Adipocyte (in vitro differentiated cells): ENCODE results near the gene FGF2.

Source experiments
- DNase-seq: peaks from one replicate; pipeline ENCODE4 v3.0.0-alpha.2; 2015; ENCODE audit warnings: low read depth
- H3K27me3 ChIP-seq: replicated peaks from 2 replicates; pipeline ENCODE4 v1.7.0; 2013; ENCODE audit warnings: mild to moderate bottlenecking, low read length, moderate library complexity; ENCODE audit not compliant: control insufficient read depth, insufficient read depth
- H3K36me3 ChIP-seq: 2 replicates; pipeline ENCODE4 v1.7.0; 2013; ENCODE audit warnings: low read length, mild to moderate bottlenecking, moderate library complexity; ENCODE audit not compliant: control insufficient read depth, insufficient read depth, severe bottlenecking
- H3K4me1 ChIP-seq: 2 replicates; pipeline ENCODE4 v1.7.0; 2013; ENCODE audit warnings: mild to moderate bottlenecking, low read length, moderate library complexity; ENCODE audit not compliant: control insufficient read depth, insufficient read depth
- H3K4me3 ChIP-seq: 2 replicates; pipeline ENCODE4 v1.7.0; 2013; ENCODE audit warnings: mild to moderate bottlenecking, low read length, moderate library complexity
- H3K9ac ChIP-seq: 2 replicates; pipeline ENCODE4 v1.7.0; 2013; ENCODE audit warnings: mild to moderate bottlenecking, low read length, moderate library complexity
- H3K9me3 ChIP-seq: 2 replicates; pipeline ENCODE4 v1.7.0; 2013; ENCODE audit warnings: mild to moderate bottlenecking, low read length, moderate library complexity; ENCODE audit not compliant: control insufficient read depth

FGF2 gene

DNA sequence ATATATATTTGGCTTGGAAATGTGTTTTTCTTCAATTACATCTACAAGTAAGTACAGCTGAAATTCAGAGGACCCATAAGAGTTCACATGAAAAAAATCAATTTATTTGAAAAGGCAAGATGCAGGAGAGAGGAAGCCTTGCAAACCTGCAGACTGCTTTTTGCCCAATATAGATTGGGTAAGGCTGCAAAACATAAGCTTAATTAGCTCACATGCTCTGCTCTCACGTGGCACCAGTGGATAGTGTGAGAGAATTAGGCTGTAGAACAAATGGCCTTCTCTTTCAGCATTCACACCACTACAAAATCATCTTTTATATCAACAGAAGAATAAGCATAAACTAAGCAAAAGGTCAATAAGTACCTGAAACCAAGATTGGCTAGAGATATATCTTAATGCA, 69.6 kb downstream of the FGF2 start:
- Histone ChIP-seq H3K4me1 (peaks cover 54% of the 10 kb centered on the region), H3K9ac (no peak overlapping the region), H3K9me3 (no peaks in the 10 kb centered on the region), H3K27me3 (no peaks in the 10 kb centered on the region), H3K4me3 (no peak overlapping the region), H3K36me3 (peaks cover 30% of the 10 kb centered on the region)
- DNase-seq = no peak

DNA sequence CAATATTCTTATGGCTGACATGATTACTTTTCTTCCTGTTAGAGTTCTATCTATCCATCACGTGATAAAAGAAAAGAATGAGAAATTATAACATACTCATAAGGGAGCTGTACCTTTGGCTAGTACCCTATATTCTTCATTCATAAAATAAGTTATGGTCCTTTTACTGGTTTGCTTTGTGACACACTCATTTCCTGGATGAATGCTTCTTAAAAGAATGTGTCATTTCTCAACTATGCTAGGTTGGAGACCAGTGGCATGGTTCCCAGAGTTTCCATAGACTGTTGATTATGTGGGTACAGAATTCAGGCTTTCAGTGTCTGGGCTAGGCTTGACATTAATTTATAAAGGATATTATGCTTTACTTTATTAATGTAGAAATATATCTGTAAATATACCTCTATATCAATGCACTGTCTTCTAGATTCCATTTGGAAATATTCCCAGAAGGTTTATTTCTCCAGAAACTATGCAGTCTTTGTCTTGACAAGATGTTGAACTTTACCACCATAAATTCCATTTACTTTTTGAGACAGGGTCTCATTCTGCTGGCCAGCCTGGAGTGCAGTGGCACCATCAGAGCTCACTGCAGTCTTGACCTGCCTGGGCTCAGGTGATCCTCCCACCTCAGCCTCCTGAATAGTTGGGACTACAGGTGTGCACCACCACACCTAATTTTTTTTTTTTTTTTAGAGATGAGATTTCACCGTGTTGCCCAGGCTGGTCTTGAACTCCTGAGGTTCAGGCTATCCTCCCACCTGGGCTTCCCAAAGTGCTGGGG, 71.9 kb downstream of the FGF2 start:
- DNase-seq = peak; percentile 90
- H3K4me3 ChIP-seq = peak overlapping the region; percentile 27

DNA sequence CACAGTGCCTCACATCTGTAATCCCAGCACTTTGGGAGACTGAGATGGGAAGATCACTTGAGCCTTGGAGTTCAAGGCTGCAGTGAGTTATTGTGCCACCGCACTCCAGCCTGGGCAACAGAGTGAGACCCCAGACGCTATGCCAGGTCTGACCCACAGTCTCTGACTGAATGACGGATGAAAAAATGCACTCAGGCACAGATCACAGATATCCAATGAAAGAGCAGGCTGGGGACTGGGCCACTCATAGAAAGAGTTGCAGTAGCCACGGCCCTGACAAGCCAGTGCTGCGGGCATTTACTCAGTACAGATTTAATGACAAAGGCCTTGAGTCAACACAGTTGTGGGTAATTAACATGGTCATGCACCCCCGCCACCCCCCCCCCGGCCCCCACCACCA, 73.1 kb downstream of the FGF2 start:
- Histone ChIP-seq H3K27me3 (no peaks in the 10 kb centered on the region), H3K9ac (no peak overlapping the region), H3K4me1 (peaks cover 58% of the 10 kb centered on the region), H3K36me3 (no peaks in the 10 kb centered on the region), H3K4me3 (no peak overlapping the region), H3K9me3 (no peaks in the 10 kb centered on the region)
- DNase-seq = no peak

More for the DNA sequence above, 71.9 kb downstream of the FGF2 start:
- H3K27me3 ChIP-seq = no peaks in the 10 kb centered on the region
- H3K36me3 ChIP-seq = peaks cover 7% of the 10 kb centered on the region
- peaks cover 58% of the 10 kb centered on the region for H3K4me1 ChIP-seq
- H3K9me3 ChIP-seq = no peaks in the 10 kb centered on the region
- no peak overlapping the region for H3K9ac ChIP-seq

DNA sequence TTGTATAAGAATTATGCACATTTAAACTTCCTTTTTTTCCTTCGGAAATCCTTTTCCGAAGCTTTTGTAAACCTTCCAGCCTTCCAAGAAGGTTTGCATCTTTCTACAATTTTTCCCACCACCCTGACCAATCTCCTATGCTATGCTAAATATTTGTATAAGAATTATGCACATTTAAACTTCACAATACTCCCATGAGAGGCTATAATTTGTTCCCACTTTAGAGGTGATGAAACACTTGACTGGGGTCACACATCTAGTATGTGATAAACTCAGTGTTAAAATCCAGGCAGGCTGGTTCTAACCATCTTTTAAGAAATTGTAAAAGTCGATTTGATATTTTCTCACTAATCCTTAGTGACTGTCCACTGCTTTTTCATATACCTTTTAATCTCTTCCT, 73.7 kb downstream of the FGF2 start:
- Histone ChIP-seq H3K9me3 (no peaks in the 10 kb centered on the region), H3K9ac (no peak overlapping the region), H3K27me3 (no peaks in the 10 kb centered on the region), H3K4me1 (peaks cover 58% of the 10 kb centered on the region), H3K4me3 (no peak overlapping the region), H3K36me3 (no peaks in the 10 kb centered on the region)
- DNase-seq = no peak

DNA sequence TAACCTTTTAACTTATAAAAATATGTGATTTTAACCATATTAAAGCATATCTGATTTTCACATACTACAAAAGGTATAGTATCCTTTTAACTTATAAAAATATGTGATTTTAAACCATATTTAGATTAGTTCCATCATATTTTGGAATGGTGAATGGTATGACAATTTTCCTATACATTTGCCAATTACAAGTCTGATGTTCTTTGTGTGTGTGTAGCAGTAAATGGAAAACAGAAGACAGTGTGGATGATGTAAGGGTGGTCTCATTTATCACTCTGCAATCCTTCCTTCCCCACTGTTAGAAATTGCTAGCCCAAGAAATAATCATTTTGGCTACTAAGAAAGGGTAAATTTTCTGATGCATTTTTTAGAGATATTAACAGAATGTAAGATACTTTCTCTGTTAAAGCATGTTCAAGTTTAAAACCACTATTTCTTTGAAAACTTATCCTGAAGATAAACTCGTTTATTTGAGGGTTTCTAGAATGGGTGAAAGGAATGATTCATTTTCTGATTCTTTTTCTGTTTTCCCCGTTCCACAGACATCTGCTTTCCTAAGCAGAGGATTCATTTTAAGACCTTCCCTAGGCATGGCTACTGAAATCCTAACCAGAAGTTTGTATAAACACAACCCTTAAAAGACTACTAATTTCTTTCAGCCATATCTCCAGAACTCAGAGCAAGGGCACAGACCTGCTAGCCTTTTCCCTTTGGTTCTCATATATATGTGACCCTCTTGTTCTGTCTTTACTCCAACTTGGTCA, 74.8 kb downstream of the FGF2 start:
- Histone ChIP-seq H3K9me3 (no peaks in the 10 kb centered on the region), H3K27me3 (no peaks in the 10 kb centered on the region), H3K4me3 (no peak overlapping the region), H3K9ac (no peak overlapping the region), H3K36me3 (no peaks in the 10 kb centered on the region), H3K4me1 (peaks cover 47% of the 10 kb centered on the region)
- DNase-seq = no peak

DNA sequence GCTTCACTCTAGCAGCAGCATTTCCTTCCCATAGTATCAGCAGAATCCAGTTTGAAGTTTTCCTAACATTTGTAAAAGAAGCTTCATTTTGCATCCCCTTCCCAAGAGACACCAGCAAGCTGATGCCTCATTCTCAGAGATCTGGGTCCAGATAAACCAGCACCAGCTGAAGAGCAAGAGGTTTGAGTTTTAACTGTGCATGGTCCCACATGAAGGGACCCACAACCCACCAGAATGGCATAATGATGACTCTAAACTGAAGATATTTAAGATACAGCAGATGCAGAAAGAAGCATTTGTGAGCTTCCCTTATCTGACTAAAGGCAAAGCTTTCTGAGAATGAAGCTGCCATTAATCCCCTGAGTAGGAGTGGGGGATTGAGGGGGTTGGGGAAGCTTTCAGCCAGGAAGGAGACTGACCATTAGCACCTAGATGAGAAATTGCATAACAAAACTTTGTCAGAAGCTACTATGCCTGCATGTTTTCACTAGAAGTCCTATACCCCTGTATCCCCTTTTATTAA, 77.2 kb downstream of the FGF2 start:
- H3K9ac ChIP-seq = no peak overlapping the region
- no peaks in the 10 kb centered on the region for H3K9me3 ChIP-seq
- H3K36me3 ChIP-seq = no peaks in the 10 kb centered on the region
- DNase-seq = no peak
- no peak overlapping the region for H3K4me3 ChIP-seq
- peaks cover 35% of the 10 kb centered on the region for H3K4me1 ChIP-seq
- no peaks in the 10 kb centered on the region for H3K27me3 ChIP-seq

DNA sequence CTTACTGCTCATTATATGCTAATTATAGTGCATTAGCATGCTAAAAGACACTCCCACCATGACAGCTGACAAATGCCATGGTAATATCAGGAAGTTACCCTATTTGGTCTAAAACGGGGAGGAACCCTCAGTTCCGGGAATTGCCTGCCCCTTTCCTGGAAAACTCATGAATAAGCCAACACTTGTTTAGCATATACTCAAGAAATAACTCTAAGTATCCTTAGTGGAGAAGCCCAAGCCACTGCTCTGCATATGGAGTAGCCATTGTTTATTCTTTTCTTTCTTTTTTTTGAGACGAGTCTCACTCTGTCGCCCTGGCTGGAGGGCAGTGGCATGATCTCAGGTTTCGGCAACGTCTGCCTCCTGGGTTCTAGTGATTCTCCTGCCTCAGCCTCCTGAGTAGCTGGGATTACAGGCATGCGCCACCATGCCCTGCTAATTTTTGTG, 80.3 kb downstream of the FGF2 start:
- DNase-seq = no peak
- Histone ChIP-seq H3K27me3 (no peaks in the 10 kb centered on the region), H3K9ac (no peak overlapping the region), H3K4me1 (peaks cover 24% of the 10 kb centered on the region), H3K9me3 (no peaks in the 10 kb centered on the region), H3K4me3 (no peak overlapping the region), H3K36me3 (no peaks in the 10 kb centered on the region)

DNA sequence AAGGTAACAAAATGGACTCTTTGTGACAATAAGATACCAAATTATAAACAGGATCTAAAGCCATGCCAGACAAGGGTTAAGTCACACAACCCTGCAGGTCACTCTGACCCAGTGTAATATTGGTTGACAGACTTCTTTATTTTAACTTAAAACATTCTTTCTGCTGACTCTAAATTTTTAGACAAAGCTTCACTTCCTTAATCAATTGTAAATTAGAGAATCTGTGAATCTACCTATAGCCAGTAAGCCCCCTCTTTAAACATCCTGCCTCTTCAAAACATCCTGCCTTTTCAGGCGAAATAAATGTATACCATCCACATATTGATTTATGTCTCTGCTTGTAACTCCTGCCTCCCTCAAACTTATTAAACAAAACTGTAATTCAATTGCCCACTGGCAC, 81.6 kb downstream of the FGF2 start:
- Histone ChIP-seq H3K27me3 (no peaks in the 10 kb centered on the region), H3K9ac (no peak overlapping the region), H3K4me1 (peaks cover 28% of the 10 kb centered on the region), H3K4me3 (no peak overlapping the region), H3K9me3 (no peaks in the 10 kb centered on the region), H3K36me3 (no peaks in the 10 kb centered on the region)
- no peak for DNase-seq

DNA sequence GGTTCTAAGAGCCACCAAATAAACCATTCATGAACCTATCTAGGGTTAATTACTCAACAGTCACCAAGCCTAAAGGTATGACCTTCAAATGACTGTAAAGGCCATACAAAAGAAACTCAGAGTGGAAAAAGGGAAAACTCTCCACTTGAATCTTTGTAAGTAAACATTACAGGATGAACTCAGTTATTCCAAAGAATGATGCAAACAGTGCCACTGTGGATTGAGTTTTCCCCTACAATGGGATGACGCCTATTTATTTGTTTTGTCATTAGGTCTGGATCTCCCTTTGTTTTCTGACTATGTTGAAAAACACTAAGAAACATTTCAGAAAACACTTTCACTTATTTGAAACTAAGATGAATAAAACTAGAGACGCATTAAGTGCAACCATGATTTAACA, 83.1 kb downstream of the FGF2 start:
- Histone ChIP-seq H3K9me3 (no peaks in the 10 kb centered on the region), H3K27me3 (no peaks in the 10 kb centered on the region), H3K36me3 (no peaks in the 10 kb centered on the region), H3K9ac (no peak overlapping the region), H3K4me3 (no peak overlapping the region), H3K4me1 (peaks cover 39% of the 10 kb centered on the region)
- no peak for DNase-seq

DNA sequence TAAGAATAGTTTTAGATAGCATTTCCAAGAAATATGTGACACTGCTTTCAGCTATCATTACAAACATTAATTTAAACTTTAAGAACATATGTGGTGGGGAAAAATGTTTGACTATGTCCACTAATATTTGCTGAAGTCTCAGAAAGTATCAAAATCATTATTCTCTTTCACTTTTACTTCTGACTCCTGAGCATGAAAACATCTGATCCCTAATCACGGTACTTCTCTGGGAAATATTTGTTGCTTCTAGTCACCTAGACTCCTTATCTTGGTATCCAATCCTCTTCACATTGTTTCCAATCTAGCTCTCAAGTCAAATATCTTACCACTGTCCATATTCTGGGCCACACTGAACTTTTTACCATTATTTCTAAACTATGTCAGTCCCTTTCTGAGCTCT, 85.0 kb downstream of the FGF2 start:
- Histone ChIP-seq H3K27me3 (no peaks in the 10 kb centered on the region), H3K4me3 (no peak overlapping the region), H3K9me3 (no peaks in the 10 kb centered on the region), H3K4me1 (peaks cover 42% of the 10 kb centered on the region), H3K9ac (no peak overlapping the region), H3K36me3 (no peaks in the 10 kb centered on the region)
- no peak for DNase-seq

DNA sequence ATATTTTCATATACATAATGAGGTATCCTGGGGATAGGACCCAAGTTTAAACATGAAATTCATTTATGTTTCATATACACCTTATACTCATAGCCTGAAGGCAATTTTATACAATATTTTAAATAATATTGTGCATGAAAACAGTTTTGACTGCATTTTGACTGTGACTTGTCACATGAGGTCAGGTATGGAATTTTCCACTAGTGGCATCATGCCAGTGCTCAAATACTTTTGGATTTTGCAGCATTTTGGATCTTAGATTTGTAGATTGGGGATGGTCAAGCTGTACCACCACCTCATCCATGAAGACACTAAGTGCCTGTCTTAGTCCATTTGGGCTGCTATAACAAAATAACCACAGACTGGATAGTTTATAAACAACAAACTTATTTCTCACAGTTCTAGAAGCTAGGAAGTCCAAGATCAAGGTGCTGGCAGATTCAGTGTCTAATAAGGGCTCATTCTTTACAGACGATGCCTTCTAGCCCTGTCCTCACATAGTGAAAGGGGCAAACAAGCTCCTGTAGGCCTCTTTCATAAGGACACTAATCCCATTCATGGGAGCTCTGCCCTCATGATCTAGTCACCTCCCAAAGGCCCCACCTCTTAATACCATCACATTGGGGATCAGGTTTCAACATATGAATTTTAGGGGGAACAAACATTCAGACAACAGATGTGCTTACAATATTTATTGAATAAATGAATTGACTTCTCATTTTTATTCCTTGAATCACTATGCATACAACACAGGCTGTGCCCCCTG, 86.4 kb downstream of the FGF2 start:
- Histone ChIP-seq H3K36me3 (no peaks in the 10 kb centered on the region), H3K9me3 (no peaks in the 10 kb centered on the region), H3K4me3 (no peak overlapping the region), H3K27me3 (no peaks in the 10 kb centered on the region), H3K4me1 (peaks cover 41% of the 10 kb centered on the region), H3K9ac (no peak overlapping the region)
- no peak for DNase-seq
